NCI-H1092 treated with DMSO at 0.1 percent for 48 hours (cell line): ENCODE results near the gene SNRPA.
"Not testable (repeated sequence)": the region's sequence is repeated elsewhere in the genome, so short reads cannot be mapped to it uniquely, and the experiment has no call there.

Experiments
- DNase-seq: peaks from one replicate; lab custom pipeline; 2025; lab: John Stamatoyannopoulos, UW

SNRPA gene

DNA sequence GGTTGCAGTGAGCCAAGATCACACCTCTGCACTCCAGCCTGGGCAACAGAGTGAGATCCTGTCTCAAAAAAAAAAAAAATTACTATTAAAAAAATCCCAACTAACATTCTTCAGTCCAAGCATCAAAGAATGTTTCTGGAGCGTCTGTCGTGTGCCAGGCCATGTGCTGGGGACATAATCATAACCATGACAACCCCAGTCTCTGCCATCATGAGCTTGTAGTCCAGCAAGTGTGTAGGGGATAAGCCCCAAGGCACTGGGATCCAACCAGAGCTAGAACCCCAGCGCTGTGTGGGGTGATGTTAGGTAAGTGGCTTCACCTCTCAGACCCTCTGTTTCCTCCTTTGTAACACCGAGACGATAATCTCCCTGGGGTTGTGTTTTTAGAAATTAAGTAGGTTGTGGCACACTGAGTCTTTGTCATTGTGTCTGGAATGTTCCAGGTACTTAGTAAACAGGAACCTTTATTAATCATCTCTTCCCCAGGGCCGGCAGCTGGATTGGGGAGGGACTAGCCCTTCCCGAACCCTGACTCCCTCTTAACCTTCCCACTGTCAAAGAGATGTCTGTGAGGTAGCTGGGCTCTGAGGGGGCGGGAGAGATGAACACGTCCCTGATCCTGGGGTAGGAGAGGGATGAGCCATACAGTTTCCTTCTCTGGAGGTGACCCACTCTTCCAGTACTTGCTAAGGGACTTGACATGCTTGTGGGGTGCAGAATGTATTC, 28.9 kb upstream of the SNRPA start:
- DNase-seq: no peak

DNA sequence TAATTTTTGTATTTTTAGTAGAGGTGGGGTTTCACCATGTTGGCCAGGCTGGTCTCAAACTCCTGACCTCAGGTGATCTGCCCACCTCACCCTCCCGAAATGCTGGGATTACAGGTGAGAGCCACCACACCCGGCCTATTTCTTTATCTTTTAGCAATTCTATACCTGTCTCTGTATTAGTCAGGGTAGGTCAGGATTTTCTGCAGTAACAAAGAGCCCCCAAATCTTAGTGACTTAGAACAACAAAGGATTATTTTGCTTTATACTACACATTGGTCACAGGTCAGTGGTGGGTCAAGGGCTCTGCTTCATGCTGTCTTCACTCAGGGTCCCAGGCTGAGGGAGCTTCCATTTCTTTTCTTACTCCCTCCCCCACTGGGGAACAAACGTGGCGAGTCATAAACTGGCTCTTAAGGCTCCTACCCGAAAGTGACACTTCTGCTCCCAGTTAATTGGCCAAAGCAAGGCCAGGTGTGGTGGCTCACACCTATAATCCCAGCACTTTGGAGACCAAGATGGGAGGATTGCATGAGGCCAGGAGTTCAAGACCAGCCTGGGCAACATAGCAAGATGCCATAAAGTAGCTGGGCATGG, 27.2 kb upstream of the SNRPA start:
- no peak for DNase-seq

DNA sequence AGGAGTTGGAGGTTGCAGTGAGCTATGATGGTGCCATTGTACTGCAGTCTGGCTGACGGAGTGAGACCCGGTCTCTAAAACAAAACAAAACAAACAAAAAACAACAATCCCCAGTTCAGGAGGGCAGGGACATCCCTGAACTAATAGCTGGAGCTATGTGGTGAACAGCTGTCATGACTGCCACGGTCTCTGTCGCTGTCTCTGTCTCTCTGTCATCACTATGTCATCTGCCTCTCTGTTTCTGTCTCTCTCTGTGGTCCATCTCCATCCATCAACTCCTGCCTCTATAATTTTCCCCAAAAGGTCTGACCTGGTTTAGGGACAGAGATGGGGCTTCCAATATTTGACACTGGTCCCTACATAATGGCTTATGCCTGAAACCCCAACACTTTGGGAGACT, 26.7 kb upstream of the SNRPA start:
- DNase-seq: no peak

DNA sequence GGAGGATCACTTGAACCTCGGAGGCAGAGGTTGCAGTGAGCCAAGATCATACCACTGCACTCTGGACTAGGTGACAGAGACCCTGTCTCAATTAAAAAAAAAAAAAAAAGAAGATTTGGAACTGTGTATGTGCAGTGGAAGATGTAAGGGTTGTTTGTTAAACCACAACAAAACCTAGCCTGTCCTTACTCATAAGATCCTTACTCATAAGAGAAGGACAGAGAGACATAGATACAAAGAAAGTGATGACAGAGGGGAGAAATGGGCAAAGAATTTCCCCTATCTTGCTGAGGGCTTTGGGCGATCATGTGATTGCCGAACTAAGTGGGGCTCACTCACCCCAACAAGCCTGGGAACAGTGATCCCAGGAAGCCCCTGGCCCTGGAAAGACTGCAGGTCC, 26.1 kb upstream of the SNRPA start:
- DNase-seq: no peak

DNA sequence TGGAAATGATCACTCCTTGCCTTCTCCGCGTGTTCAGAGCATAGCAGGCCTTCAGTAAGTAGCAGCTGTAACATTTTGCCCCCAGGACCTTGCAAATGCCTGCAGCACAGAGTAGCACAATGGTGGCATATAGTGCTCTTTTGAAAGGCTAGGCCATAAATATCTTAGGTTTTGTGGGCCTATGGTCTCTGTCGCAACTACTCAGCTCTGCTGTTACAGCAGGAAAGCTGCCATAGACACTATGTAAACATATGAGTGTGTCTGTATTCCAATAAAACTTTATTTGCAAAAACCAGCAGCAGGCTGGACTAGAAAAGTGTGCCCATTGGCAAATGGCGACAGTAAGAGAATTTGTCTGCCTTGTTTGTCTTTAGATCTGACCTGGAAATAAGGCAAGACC, 24.7 kb upstream of the SNRPA start:
- no peak for DNase-seq

DNA sequence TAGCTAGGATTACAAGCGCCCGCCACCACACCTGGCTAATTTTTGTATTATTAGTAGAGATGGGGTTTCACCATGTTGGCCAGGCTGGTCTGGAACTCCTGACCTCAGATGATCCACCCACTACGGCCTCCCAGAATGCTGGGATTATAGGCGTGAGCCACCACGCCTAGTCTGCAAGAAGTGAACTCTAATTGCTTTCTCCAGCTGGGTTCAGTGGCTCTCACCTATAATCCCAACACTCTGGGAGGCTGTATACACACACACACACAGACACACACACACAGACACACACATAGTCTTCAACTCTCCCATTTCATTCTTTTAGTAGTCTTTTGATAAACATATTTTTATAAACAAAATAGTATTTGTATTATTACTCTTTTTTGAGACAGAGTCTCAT, 20.9 kb upstream of the SNRPA start:
- DNase-seq: not testable (repeated sequence)

DNA sequence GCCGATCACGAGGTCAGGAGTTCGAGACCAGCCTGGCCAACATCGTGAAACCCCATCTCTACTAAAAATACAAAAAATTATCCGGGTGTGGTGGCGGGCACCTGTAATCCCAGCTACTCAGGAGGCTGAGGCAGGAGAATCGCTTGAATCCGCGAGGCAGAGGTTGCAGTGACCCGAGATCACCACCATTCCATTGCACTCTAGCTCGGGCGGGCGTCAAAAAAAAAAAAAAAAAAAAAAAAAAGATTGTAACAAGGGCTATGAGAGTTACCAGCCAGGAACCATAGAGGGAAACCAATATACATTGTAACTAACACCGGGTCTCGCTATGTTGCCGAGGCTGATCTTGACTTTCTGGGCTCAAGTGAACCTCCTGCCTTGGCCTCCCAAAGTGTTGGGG, 18.7 kb upstream of the SNRPA start:
- DNase-seq: not testable (repeated sequence)

DNA sequence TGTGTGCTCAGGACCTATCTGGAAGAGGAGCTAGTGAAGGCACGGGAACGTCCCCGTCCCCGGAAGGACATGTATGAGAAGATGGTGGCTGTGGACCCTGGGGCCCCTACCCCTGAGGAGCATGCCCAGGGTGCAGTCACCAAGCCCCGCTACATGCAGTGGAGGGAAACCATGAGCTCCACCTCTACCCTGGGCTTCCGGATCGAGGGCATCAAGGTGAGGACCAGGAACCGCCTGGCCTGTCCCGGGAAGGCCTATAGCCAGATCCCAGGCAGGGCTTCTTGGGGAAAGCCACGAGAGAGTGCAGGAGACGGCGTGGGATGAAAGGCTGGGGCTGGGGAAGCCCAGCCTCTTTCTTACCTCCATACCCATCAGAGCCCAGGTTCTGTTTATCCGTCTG, 17.9 kb upstream of the SNRPA start:
- DNase-seq: no peak

DNA sequence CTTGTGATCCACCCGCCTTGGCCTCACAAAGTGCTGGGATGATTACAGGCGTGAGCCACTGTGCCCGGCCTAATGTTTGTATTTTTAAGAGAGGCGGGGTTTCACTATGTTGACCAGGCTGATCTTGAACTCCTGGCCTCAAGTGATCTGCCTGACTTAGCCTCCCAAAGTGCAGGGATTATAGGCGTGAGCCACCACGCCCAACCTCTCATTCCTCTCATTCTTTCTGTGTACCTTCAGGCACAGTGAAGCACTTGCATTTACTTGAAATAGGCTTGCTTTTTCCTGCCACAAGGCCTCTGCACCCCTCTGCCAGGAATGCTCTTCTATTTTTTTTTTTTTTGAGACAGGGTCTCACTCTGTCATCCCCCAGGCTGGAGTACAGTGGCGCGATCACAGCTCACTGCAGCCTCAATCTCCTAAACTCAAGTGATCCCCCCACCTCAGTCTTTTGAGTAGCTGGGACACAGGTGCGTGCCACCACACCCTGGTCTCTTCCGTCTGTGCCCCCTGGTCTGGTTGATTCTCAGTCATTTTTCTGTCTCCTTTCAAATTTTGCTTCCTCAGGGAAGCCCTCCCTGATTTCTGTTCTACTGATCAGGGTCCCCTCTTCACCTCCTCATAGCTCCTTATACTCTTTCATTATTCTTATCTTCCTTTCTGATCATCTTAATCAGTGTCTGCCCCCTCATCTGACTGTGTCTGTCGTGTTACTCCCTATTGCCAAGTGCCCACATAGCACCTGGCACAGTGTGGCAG, 15.8 kb upstream of the SNRPA start:
- DNase-seq: no peak

DNA sequence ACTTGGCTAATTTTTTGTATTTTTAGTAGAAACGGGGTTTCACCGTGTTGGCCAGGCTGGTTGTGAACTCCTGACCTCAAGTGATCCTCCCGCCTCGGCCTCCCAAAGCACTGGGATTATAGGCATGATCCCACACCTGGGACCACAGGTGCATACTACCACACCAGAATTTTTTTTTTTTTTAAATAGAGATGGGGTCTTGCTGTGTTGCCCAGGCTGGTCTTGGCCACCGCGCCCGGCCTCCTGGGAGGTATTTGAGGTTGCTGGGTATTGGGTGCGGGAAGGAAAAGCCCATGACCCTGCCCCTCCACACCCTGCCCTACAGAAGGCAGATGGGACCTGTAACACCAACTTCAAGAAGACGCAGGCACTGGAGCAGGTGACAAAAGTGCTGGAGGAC, 14.3 kb upstream of the SNRPA start:
- DNase-seq: no peak

DNA sequence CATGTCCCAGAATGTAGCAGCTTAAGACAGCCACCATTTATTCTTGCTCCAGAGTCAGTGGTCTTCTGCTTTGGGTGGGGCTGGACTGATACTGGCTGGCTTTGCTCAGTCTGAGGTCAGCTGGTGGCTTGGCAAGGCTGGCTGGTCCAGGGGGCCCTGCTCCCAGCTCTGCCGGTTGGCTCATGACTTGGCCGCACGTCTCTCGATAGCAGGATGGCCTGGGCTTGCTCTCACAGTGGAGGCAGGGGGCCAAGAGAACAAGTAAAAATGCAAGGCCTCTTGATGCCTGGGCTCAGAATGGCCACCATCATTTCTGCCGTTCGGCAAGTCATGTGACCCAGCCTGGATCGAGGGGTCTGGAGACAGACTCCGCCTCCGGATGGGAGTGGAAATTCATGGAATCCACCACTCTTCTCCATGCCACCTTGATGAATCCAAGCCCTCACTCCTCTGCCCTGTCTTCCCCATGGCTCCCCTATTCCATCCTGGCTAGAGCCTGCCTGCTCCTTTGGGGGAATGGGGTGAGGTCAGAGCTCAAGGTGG, 13.8 kb upstream of the SNRPA start:
- DNase-seq: no peak

DNA sequence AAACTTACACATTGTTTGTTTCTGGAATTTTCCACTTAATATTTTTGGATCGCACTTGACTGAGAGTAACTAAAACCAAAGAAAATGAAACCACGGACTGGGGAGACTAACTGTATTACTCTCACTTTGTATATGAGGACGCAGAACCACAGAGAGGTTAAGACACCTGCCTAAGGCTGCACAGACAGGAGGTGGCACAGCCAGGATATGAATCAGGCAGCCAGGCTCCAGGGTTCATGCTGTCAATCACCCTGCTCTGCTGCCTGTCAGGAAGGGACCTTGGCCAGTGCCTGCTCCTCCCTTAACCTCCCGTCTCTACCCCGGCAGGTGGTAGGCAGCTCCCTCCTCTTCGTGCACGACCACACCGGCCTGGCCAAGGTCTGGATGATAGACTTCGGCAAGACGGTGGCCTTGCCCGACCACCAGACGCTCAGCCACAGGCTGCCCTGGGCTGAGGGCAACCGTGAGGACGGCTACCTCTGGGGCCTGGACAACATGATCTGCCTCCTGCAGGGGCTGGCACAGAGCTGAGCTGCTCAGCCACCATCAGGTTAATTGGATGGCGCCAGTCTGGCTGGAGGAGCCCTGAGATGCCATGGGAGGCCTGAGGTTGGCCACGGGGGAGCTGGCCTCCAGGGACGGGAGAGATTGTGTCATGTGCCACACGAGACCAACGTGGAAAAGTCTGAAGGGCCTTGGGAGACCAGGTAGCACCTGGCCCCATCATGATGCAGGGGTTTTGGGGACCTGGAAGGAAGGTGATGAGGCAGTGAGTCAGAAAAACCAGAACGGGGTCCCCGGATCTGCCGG, 11.8 kb upstream of the SNRPA start:
- DNase-seq: no peak

DNA sequence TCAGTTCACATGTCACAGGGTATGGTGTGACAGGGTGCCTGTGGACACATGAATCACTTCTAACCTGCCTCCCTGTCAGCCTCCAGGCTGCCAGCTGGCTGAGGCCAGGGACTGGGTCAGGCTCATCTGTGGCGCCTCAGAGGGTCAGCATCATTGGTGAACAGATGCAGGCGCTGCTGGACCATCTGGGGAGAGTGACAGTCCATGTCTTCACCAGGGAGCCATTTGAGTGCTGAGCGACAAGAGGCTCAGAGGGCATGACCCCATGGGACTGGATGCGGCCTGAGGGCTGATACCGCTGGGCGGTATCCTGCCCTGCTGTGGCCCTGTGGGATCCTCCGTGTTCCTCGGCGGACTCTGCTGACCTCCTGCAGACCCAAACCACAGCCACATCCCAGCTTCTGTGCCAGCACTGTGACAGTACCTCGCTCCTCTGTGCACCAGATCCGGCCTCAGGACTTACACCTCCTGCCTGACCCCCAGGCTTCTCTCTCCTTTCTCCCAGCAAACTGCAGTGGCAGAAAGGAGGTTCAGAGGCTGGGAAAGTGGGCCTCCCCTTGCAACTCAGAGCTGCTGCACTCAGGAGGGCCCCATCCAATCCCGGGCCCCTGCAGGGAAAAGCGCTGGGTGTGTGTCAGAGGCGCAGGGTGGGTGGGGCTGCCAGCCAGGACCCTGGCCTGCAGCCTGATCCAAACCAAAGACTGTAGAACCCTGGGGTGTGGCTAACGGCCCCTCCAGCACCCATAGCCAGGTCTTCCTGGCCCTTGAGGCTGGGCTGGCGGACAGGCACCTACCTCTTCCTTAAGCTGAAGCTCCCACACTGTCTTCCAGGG, 10.9 kb upstream of the SNRPA start:
- DNase-seq: no peak

DNA sequence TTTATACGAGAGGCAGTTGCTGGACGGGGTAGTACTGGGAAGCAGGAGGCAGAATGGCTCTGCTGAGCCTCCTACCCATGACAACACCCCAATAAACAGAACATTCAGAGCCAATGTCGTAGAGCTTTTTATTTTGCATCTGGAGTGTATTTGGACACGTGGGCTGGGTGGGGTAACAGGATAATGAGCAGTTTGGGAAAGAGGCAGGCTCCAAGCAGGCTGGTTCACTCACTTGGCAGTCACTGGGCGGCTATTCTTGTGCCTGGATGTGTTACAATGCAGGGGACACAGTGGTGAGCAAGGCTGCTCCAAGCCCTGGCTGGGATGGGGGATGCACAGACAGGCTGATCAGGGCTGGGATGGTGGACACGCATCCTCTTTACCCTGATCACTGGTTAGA, 10.3 kb upstream of the SNRPA start:
- DNase-seq: no peak

DNA sequence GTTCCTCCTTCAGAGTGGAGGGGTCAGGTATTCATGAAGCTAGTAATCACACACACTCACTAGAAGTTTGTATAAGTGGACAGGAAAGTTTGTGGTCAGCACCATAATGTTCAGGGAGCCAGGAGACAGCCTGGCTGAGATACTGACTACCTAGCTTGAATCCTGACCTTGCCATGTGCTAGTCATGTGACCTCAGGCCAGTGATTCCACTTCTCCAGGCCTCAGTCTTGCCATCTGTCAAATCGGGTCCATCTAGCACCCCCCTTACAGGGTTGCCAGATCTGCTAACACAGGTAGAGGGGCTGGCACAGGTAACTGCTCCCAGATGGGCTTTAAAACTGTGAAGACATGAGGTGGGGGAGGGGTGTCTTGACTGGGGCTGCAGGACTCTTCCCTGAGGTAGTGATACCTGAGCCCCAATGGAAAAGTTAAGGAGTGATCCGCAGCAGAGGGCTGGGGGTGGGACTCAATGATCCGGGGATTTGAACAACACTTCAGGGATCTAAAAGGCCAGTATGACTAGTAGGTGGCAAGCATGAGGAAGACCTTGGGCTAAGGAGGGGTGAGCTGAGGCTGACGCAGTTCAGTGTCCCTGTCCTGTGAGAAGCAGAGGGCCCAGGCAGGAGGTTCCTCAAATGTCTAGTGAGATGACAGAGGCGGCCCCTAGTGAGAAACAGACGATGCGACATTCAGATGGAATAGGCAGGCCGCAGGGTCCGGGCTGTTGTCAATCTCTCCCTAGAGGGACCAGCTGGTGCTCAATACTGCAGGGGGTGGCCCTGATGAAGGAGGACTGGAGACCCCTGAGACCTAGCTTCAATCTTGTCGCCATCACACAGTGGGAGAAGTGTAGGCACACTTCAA, 9.2 kb upstream of the SNRPA start:
- DNase-seq: no peak

DNA sequence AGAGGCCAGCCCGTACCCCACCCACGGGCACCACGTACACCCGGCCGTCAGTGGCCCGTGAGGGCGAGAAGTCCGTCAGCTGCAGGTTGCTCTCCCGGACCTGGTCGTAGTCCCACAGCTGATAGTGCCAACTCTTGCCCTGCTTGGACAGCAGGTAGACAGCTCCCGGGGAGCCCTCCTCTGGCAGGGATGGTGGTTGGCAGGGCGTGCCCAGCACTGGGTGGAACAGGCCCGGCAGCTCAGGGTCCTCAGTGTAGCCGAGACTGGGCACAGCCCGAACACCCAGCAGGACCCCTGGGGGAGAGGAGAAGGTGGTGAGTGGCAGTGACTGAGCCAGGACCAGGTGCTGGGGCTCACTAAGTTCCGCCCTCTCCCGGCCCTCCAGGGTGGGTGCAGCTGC, 8.5 kb upstream of the SNRPA start:
- DNase-seq: no peak

DNA sequence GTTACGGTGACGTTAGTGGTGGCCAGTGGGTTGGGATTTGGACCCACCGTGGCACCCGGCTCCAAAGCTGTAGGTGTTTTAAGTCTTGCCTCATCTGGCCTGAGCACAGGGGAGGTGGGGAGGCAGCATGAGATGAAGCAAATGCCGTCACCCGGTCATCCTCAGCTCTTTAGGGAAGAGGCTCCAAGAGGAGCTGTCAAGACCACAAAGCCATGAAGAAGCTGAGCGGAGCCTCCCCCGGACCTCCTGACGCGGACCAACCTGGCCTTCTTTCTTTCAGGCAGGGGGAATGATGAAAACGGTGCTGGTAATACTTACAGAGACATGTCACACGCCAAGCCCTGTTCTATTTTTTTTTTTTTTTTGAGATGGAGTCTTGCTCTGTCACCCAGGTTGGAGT, 8.1 kb upstream of the SNRPA start:
- no peak for DNase-seq

DNA sequence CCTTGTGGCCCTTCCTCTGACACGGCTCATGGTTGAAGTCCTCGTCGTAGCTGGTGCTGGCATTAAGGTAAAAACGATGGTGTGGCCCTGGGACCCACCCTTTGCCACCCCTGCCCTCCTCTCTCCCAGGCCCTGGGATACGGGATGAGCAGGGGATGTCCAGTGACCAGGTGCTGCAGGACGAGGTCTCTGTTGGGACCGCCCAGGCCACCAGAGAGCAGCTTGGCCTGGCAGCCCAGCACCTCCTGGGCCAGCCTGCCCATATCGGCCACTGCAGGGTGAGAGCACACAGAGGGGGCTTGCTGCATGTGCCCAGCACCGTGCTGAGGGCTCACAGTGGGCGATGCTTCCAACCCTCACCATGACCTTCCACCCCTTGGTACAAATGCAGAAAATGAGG, 7.1 kb upstream of the SNRPA start:
- DNase-seq: no peak

DNA sequence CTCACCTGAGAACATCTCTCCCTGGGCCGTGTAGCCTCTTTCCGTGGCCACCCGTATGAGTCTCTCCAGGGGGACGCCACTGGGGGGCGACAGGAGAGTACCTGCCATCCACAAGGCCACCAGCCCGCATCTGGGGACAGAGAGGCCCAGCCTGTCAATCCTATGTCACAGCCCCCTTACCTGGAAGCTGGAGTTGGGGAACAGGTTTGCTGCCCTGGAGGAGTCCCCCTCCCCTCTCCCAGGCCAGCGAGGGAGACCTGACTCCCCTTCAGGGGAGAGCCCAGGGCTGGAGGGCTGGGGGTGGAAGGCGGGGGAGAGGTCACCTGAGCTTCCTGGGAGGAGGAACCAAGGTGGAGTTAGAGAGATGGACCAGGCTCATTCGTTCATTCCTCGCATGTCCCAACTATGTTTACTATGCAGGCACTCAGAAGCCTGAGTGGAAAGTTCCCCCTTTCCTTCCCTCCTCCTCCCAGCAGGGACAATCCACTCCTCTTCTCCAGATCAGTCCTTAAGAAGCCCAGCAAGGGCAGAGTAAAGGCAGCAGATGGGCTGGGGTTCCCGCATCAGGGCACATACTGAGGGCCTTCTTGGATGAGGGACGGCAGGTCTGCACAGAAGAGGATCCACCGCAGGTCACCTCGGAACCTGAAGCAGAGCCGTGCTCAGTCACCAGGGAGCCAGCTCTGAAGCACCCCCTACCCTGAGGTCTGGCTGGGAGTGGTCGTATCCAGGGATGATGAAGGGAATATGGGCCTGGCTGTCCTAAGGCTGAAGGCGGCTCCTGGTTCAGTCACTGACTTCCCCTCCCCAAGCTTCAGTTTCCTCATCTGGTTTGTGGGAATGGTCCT, 6.2 kb upstream of the SNRPA start:
- DNase-seq: no peak

DNA sequence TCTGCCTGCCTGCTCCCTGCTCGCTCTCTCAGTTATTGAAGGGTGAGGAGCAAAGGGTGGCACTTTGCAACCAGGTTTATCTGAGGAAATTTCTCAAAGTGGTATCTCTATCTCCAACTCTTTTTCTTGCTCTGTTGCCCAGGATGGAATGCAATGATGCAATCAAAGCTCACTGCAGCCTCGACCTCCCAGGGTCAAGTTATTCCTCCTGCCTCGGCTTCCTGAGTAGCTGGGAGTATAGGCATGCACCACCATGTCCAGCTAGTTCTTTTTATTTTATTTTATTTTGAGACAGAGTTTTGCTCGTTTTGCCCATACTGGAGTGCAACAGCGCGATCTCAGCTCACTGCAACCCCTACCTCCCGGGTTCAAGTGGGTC, 5.6 kb upstream of the SNRPA start:
- DNase-seq: no peak
